ENCODE data around the gene GARNL3.

- TF ChIP-seq POLR2A (IDR thresholded peaks at IDR 0.05) (no peak), CTCF (IDR thresholded peaks at IDR 0.05) (no peak), POLR2AphosphoS5 (IDR thresholded peaks at IDR 0.05) (no peak), EP300 (IDR thresholded peaks at IDR 0.05) (no peak)
Observed at GRCh38 chr9:127358770-127359169, 94.2 kb downstream of the GARNL3 start.

Data from gastroesophageal sphincter (tissue), 3 donors.